ENCODE measurements around the gene ANKRD24. TPM values are rescaled to one million over a fixed set of nuclear protein-coding genes. Genes with fewer than 3 reads are reported as not detected.

The ANKRD24 gene
- total and polyA plus RNA-seq, 4 donors: 0.68 to 2.4 (median 1.3) TPM

GRCh38 chr19:4172861-4173473, 9.5 kb upstream of the ANKRD24 start:
- ATAC-seq (ENCODE audit: insufficient read depth, low FRiP score) (no peak), DNase-seq (peak; percentile 50 to 73 (median 52))
- H3K4me3 ChIP-seq: no peak overlapping the region
- H3K9me3 ChIP-seq (ENCODE audit: control insufficient read depth in 4 of 4, insufficient read depth in 3 of 4, low read length in 3 of 4): no peaks in the 10 kb centered on the region
- H3K27ac ChIP-seq (ENCODE audit: low read depth in 1 of 2, low read length in 1 of 2): no peak overlapping the region
- 7 to 8% methylated on average over 35 to 45 of the region's 45 CpGs for WGBS, 2 donors
- H3K4me1 ChIP-seq (ENCODE audit: control insufficient read depth in 5 of 5, insufficient read depth in 5 of 5, low read length in 5 of 5): peaks cover 0 to 4% (median 0%) of the 10 kb centered on the region in 5 donors
- no peaks in the 10 kb centered on the region for H3K27me3 ChIP-seq (ENCODE audit: control insufficient read depth in 3 of 3, insufficient read depth in 3 of 3, low read length in 2 of 3)
- peaks cover 0 to 24% (median 4%) of the 10 kb centered on the region in 4 donors for H3K36me3 ChIP-seq (ENCODE audit: control insufficient read depth in 4 of 4, insufficient read depth in 4 of 4, low read length in 4 of 4)
- TF ChIP-seq CTCF (IDR thresholded peaks at IDR 0.05; ENCODE audit: control extremely low read depth, extremely low read depth): no peak
- no peak overlapping the region for H3K9ac ChIP-seq (ENCODE audit: insufficient read depth in 1 of 2, low read length in 2 of 2)

- WGBS, 2 donors: 45 to 50% methylated on average over 11 of the region's 11 CpGs
- DNase-seq: no peak
- ATAC-seq (ENCODE audit: insufficient read depth, low FRiP score): no peak
These were observed 8.8 kb upstream of the ANKRD24 start for GRCh38 chr19:4173479-4174212.

GRCh38 chr19:4174213-4174894, 8.1 kb upstream of the ANKRD24 start:
- Histone ChIP-seq H3K9me3 (ENCODE audit: control insufficient read depth in 4 of 4, insufficient read depth in 3 of 4, low read length in 3 of 4) (no peaks in the 10 kb centered on the region), H3K27ac (ENCODE audit: low read depth in 1 of 2, low read length in 1 of 2) (no peak overlapping the region), H3K4me3 (no peak overlapping the region), H3K36me3 (ENCODE audit: control insufficient read depth in 4 of 4, insufficient read depth in 4 of 4, low read length in 4 of 4) (peaks cover 0 to 30% (median 4%) of the 10 kb centered on the region in 4 donors), H3K4me1 (ENCODE audit: control insufficient read depth in 5 of 5, insufficient read depth in 5 of 5, low read length in 5 of 5) (peaks cover 0 to 4% (median 0%) of the 10 kb centered on the region in 5 donors), H3K9ac (ENCODE audit: insufficient read depth in 1 of 2, low read length in 2 of 2) (no peak overlapping the region), H3K27me3 (ENCODE audit: control insufficient read depth in 3 of 3, insufficient read depth in 3 of 3, low read length in 2 of 3) (no peaks in the 10 kb centered on the region)
- ATAC-seq (ENCODE audit: insufficient read depth, low FRiP score) (no peak), DNase-seq (no peak)
- no peak for TF ChIP-seq CTCF (IDR thresholded peaks at IDR 0.05; ENCODE audit: control extremely low read depth, extremely low read depth)
- WGBS, 2 donors: 86% methylated on average over 20 to 21 of the region's 21 CpGs

More at GRCh38 chr19:4173479-4174212, 8.8 kb upstream of the ANKRD24 start:
- no peak overlapping the region for H3K9ac ChIP-seq (ENCODE audit: insufficient read depth in 1 of 2, low read length in 2 of 2)
- H3K36me3 ChIP-seq (ENCODE audit: control insufficient read depth in 4 of 4, insufficient read depth in 4 of 4, low read length in 4 of 4): peaks cover 0 to 26% (median 4%) of the 10 kb centered on the region in 4 donors
- no peak overlapping the region for H3K4me3 ChIP-seq
- H3K4me1 ChIP-seq (ENCODE audit: control insufficient read depth in 5 of 5, insufficient read depth in 5 of 5, low read length in 5 of 5): peaks cover 0 to 4% (median 0%) of the 10 kb centered on the region in 5 donors
- no peak for TF ChIP-seq CTCF (IDR thresholded peaks at IDR 0.05; ENCODE audit: control extremely low read depth, extremely low read depth)
- no peak overlapping the region for H3K27ac ChIP-seq (ENCODE audit: low read depth in 1 of 2, low read length in 1 of 2)
- H3K27me3 ChIP-seq (ENCODE audit: control insufficient read depth in 3 of 3, insufficient read depth in 3 of 3, low read length in 2 of 3): no peaks in the 10 kb centered on the region
- H3K9me3 ChIP-seq (ENCODE audit: control insufficient read depth in 4 of 4, insufficient read depth in 3 of 4, low read length in 3 of 4): no peaks in the 10 kb centered on the region
